NT2/D1 (cell line): ENCODE measurements around the gene PHACTR3.

Experiments used
- DNase-seq: peaks from one replicate; pipeline ENCODE4 v3.0.0-alpha.2; 2011; ENCODE audit warnings: low read depth, low spot score
- H3K27me3 ChIP-seq: 2 replicates; pipeline ENCODE4 v1.6.0; 2011; ENCODE audit warnings: mild to moderate bottlenecking; ENCODE audit not compliant: insufficient read length, insufficient read depth
- H3K36me3 ChIP-seq: 2 replicates; pipeline ENCODE4 v1.6.1; 2011; ENCODE audit warnings: mild to moderate bottlenecking, low read length, mixed read lengths; ENCODE audit not compliant: insufficient read depth, insufficient read length
- H3K4me1 ChIP-seq: 2 replicates; pipeline ENCODE4 v1.5.1; 2011; ENCODE audit not compliant: insufficient read depth, insufficient read length
- H3K4me3 ChIP-seq: 2 replicates; pipeline ENCODE4 v1.5.1; 2011; ENCODE audit warnings: low read depth; ENCODE audit not compliant: insufficient read length
- H3K9ac ChIP-seq: 2 replicates; pipeline ENCODE4 v1.6.0; 2011; ENCODE audit warnings: low read depth; ENCODE audit not compliant: insufficient read length
- H3K9me3 ChIP-seq: 2 replicates; pipeline ENCODE4 v1.5.1; 2011; ENCODE audit warnings: mild to moderate bottlenecking, low read length; ENCODE audit not compliant: insufficient read depth
- SUZ12 ChIP-seq: IDR thresholded peaks from 2 replicates; pipeline ENCODE4 v1.6.1; 2011; ENCODE audit not compliant: insufficient read length, insufficient read depth; ENCODE audit errors: extremely low read depth
- YY1 ChIP-seq: IDR thresholded peaks from 2 replicates; pipeline ENCODE4 v1.6.1; 2011; ENCODE audit not compliant: insufficient read length, insufficient read depth
- ZNF274 ChIP-seq: IDR thresholded peaks from 2 replicates; pipeline ENCODE4 v1.6.1; 2011; ENCODE audit warnings: mild to moderate bottlenecking, low read depth, low read length

The PHACTR3 gene

DNA sequence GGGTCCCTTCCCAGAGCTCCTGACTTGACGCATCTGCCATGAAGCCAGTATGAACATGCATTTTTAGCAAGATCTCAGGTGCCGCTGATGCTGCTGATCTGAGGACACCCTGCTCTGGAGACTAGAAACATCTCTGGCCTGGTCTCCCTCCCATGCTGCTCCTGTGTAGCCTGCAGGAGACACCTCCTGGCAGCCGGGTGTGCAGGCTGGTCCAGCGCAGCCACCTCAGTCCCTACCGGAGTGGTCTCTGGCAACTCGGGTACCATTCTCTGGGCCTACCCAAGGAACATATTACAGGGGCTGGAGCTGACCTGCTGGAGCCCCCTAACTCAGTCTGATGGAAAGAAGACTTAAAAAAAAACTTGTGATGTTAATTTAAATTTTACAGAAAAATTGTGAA lies 20.1 kb downstream of the PHACTR3 start:
- H3K4me1 ChIP-seq = no peaks in the 10 kb centered on the region
- H3K9ac ChIP-seq = no peak overlapping the region
- H3K4me3 ChIP-seq = no peak overlapping the region
- TF ChIP-seq SUZ12 (no peak), YY1 (no peak), ZNF274 (no peak)
- peaks cover 33% of the 10 kb centered on the region for H3K27me3 ChIP-seq
- H3K9me3 ChIP-seq = no peaks in the 10 kb centered on the region
- no peaks in the 10 kb centered on the region for H3K36me3 ChIP-seq
- DNase-seq = no peak

- no peaks in the 10 kb centered on the region for H3K36me3 ChIP-seq
- no peak overlapping the region for H3K9ac ChIP-seq
- TF ChIP-seq ZNF274 (no peak), YY1 (no peak), SUZ12 (no peak)
- no peak overlapping the region for H3K4me3 ChIP-seq
- no peak for DNase-seq
- no peaks in the 10 kb centered on the region for H3K9me3 ChIP-seq
- H3K4me1 ChIP-seq = no peaks in the 10 kb centered on the region
- H3K27me3 ChIP-seq = peaks cover 33% of the 10 kb centered on the region
These were observed 21.0 kb downstream of the PHACTR3 start for GRCh38 chr20:59625214-59625922.

DNA sequence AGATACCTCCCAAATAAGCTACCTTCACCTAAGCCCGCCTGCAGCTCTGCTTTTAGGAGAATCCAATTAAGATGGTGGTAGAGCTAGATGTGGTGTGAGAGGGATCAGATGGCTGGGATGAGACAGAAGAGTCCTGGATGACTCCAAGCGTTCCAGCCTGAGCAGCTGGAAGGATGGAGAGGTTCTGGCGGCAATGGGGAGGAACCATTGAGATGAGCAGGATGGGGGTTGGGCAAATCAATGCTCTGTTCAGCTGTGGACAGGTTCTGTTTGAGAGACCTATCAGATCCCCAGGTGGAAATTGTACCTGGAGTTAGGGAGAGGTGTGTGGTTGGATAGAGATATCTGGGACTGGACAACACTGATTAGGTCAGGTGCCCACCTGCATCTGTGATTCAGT lies 23.0 kb downstream of the PHACTR3 start:
- Histone ChIP-seq H3K9ac (no peak overlapping the region), H3K27me3 (peaks cover 38% of the 10 kb centered on the region), H3K4me1 (no peaks in the 10 kb centered on the region), H3K4me3 (no peak overlapping the region), H3K9me3 (no peaks in the 10 kb centered on the region), H3K36me3 (no peaks in the 10 kb centered on the region)
- no peak for DNase-seq
- TF ChIP-seq SUZ12 (no peak), YY1 (no peak), ZNF274 (no peak)

- no peak for TF ChIP-seq SUZ12
- no peak for TF ChIP-seq ZNF274
- TF ChIP-seq YY1 = no peak
- H3K36me3 ChIP-seq = no peaks in the 10 kb centered on the region
- no peaks in the 10 kb centered on the region for H3K4me1 ChIP-seq
- peaks cover 42% of the 10 kb centered on the region for H3K27me3 ChIP-seq
- no peak for DNase-seq
- H3K4me3 ChIP-seq = no peak overlapping the region
- no peak overlapping the region for H3K9ac ChIP-seq
- no peaks in the 10 kb centered on the region for H3K9me3 ChIP-seq
These were observed 23.8 kb downstream of the PHACTR3 start for GRCh38 chr20:59628171-59628570.

DNA sequence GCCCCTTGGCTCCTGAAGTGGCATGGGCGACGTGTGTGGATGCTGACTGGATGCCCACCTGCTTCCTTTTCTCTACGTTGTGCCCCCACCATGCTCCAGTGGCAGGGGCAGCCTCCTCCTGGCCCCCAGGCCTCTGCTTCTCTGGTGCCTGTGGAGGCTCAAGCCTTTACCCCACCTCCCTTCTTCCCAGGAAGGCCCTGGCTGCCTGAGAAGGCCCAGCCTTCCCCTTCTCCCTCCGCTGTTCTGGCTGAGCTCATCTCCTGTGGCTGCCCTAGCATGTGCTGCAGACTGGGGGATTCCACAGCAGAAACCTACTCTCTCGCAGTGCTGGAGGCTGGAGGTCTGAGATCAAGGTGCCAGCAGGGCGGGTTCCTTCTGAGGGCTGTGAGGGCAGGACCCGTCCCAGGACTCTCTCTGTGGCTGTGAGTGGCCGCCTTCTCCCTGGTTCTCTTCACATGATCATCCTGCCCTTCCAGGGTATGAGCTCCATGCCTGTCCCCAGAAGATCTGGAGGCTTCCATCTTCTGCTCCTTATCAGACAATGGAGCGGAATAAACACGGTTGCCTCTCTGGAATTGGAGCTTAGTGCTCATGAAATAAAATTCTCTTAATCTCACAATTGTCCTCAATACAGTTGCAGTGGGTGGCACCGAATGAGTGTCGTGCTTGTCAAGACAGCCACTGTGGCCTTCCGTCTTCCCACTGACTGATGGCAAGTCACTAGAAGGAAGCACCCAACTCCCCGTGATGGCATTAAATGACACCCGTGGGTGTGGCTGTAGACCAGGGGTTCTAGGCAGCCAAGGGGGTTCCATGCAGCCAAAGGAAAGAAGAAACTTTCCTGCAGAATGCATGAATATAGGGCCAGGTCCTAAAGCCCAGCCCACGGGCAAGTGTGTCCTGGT lies 25.1 kb downstream of the PHACTR3 start:
- Histone ChIP-seq H3K4me1 (no peaks in the 10 kb centered on the region), H3K36me3 (no peaks in the 10 kb centered on the region), H3K27me3 (peaks cover 40% of the 10 kb centered on the region), H3K9me3 (no peaks in the 10 kb centered on the region), H3K4me3 (no peak overlapping the region), H3K9ac (no peak overlapping the region)
- TF ChIP-seq ZNF274 = no peak
- no peak for TF ChIP-seq YY1
- no peak for TF ChIP-seq SUZ12
- DNase-seq = no peak

- no peaks in the 10 kb centered on the region for H3K4me1 ChIP-seq
- DNase-seq = no peak
- H3K9me3 ChIP-seq = no peaks in the 10 kb centered on the region
- H3K9ac ChIP-seq = no peak overlapping the region
- no peaks in the 10 kb centered on the region for H3K36me3 ChIP-seq
- peaks cover 33% of the 10 kb centered on the region for H3K27me3 ChIP-seq
- no peak for TF ChIP-seq YY1
- TF ChIP-seq ZNF274 = no peak
- no peak overlapping the region for H3K4me3 ChIP-seq
These were observed 26.2 kb downstream of the PHACTR3 start for GRCh38 chr20:59630526-59630925.

- DNase-seq = no peak
- no peaks in the 10 kb centered on the region for H3K9me3 ChIP-seq
- TF ChIP-seq SUZ12 (no peak), YY1 (no peak), ZNF274 (no peak)
- H3K9ac ChIP-seq = no peak overlapping the region
- H3K36me3 ChIP-seq = no peaks in the 10 kb centered on the region
- H3K4me1 ChIP-seq = no peaks in the 10 kb centered on the region
- H3K4me3 ChIP-seq = no peak overlapping the region
- H3K27me3 ChIP-seq = peaks cover 19% of the 10 kb centered on the region
These were observed 27.6 kb downstream of the PHACTR3 start for GRCh38 chr20:59631751-59632540.
